ENCODE results near the gene DHRS13.
A peak's percentile ranks its signal among the peaks of the same experiment; 100 is the strongest.

DHRS13 gene

GRCh38 chr17:28950017-28950751, 47.3 kb upstream of the DHRS13 start:
- H4K8ac ChIP-seq (ENCODE audit: low read depth, low read length), result no peak overlapping the region
- peak overlapping the region; percentile 97 for H3K56ac ChIP-seq (ENCODE audit: low read length)
- peaks cover 58% of the 10 kb centered on the region for H3K79me2 ChIP-seq (ENCODE audit: control insufficient read depth, insufficient read depth, low read length)
- peak overlapping the region; percentile 96 for H3K18ac ChIP-seq (ENCODE audit: low read length)
- peak; percentile 78 for DNase-seq
- H3K27ac ChIP-seq (ENCODE audit: low read depth, low read length), result peak overlapping the region; percentile 94
- H2AK5ac ChIP-seq (ENCODE audit: low read length), result peak overlapping the region; percentile 55
- peak overlapping the region; percentile 91 for H3K4me3 ChIP-seq (ENCODE audit: low read length)
- H3K79me1 ChIP-seq (ENCODE audit: low read length), result peaks cover under 1% of the 10 kb centered on the region
- H3K23ac ChIP-seq (ENCODE audit: low read length), result peak overlapping the region; percentile 95
- no peak overlapping the region for H2BK15ac ChIP-seq (replicated peaks; ENCODE audit: low read depth)
- H3K4me1 ChIP-seq (ENCODE audit: control insufficient read depth, low read depth, low read length), result peaks cover 2% of the 10 kb centered on the region
- H3K9ac ChIP-seq (ENCODE audit: low read length), result peak overlapping the region; percentile 96
- peak overlapping the region; percentile 98 for H3K4ac ChIP-seq (ENCODE audit: low read depth, low read length)
- H3K36me3 ChIP-seq (ENCODE audit: control insufficient read depth, insufficient read depth, low read length), result no peaks in the 10 kb centered on the region
- WGBS (ENCODE audit: extremely low coverage, insufficient coverage, low lambda C conversion rate), result no CpG with 5 or more reads among the region's 43 CpGs
- H4K5ac ChIP-seq (ENCODE audit: low read length), result no peak overlapping the region
- peak overlapping the region; percentile 68 for H3K4me2 ChIP-seq (ENCODE audit: low read length)
- H3K27me3 ChIP-seq (ENCODE audit: insufficient read depth, low read length, poor library complexity), result no peaks in the 10 kb centered on the region
- H2BK120ac ChIP-seq (ENCODE audit: low read depth, low read length), result peak overlapping the region; percentile 19
- H2BK5ac ChIP-seq (ENCODE audit: low read length), result peak overlapping the region; percentile 68

- Histone ChIP-seq H3K23ac (ENCODE audit: low read length) (peak overlapping the region; percentile 1), H4K8ac (ENCODE audit: low read depth, low read length) (peak overlapping the region; percentile 78), H3K4me3 (ENCODE audit: low read length) (peak overlapping the region; percentile 91), H3K4me2 (ENCODE audit: low read length) (peak overlapping the region; percentile 68), H3K27me3 (ENCODE audit: insufficient read depth, low read length, poor library complexity) (no peaks in the 10 kb centered on the region), H2BK15ac (replicated peaks; ENCODE audit: low read depth) (no peak overlapping the region), H3K79me1 (ENCODE audit: low read length) (peaks cover 1% of the 10 kb centered on the region), H2BK5ac (ENCODE audit: low read length) (peak overlapping the region; percentile 68), H3K56ac (ENCODE audit: low read length) (peak overlapping the region; percentile 97), H3K18ac (ENCODE audit: low read length) (peak overlapping the region; percentile 96), H3K9ac (ENCODE audit: low read length) (peak overlapping the region; percentile 96), H4K5ac (ENCODE audit: low read length) (no peak overlapping the region), H2BK120ac (ENCODE audit: low read depth, low read length) (no peak overlapping the region), H3K4me1 (ENCODE audit: control insufficient read depth, low read depth, low read length) (peaks cover 2% of the 10 kb centered on the region), H2AK5ac (ENCODE audit: low read length) (no peak overlapping the region), H3K27ac (ENCODE audit: low read depth, low read length) (peak overlapping the region; percentile 94), H3K4ac (ENCODE audit: low read depth, low read length) (peak overlapping the region; percentile 25), H3K36me3 (ENCODE audit: control insufficient read depth, insufficient read depth, low read length) (no peaks in the 10 kb centered on the region), H3K79me2 (ENCODE audit: control insufficient read depth, insufficient read depth, low read length) (peaks cover 65% of the 10 kb centered on the region)
- WGBS (ENCODE audit: extremely low coverage, insufficient coverage, low lambda C conversion rate), result no CpG with 5 or more reads among the region's 61 CpGs
- peak; percentile 83 for DNase-seq
Observed at GRCh38 chr17:28949185-28950016, 46.5 kb upstream of the DHRS13 start.

- Histone ChIP-seq H3K27me3 (ENCODE audit: insufficient read depth, low read length, poor library complexity) (no peaks in the 10 kb centered on the region), H3K36me3 (ENCODE audit: control insufficient read depth, insufficient read depth, low read length) (no peaks in the 10 kb centered on the region), H3K4ac (ENCODE audit: low read depth, low read length) (peak overlapping the region; percentile 25), H2AK5ac (ENCODE audit: low read length) (no peak overlapping the region), H3K27ac (ENCODE audit: low read depth, low read length) (peak overlapping the region; percentile 94), H3K18ac (ENCODE audit: low read length) (peak overlapping the region; percentile 96), H2BK120ac (ENCODE audit: low read depth, low read length) (no peak overlapping the region), H3K9ac (ENCODE audit: low read length) (peak overlapping the region; percentile 96), H2BK5ac (ENCODE audit: low read length) (peak overlapping the region; percentile 29), H4K5ac (ENCODE audit: low read length) (no peak overlapping the region), H3K4me1 (ENCODE audit: control insufficient read depth, low read depth, low read length) (peaks cover 2% of the 10 kb centered on the region), H3K79me2 (ENCODE audit: control insufficient read depth, insufficient read depth, low read length) (peaks cover 69% of the 10 kb centered on the region), H3K56ac (ENCODE audit: low read length) (peak overlapping the region; percentile 97), H2BK15ac (replicated peaks; ENCODE audit: low read depth) (no peak overlapping the region), H4K8ac (ENCODE audit: low read depth, low read length) (peak overlapping the region; percentile 78), H3K79me1 (ENCODE audit: low read length) (peaks cover 1% of the 10 kb centered on the region), H3K4me3 (ENCODE audit: low read length) (peak overlapping the region; percentile 91), H3K4me2 (ENCODE audit: low read length) (peak overlapping the region; percentile 44), H3K23ac (ENCODE audit: low read length) (peak overlapping the region; percentile 1)
- no CpG with 5 or more reads among the region's 15 CpGs for WGBS (ENCODE audit: extremely low coverage, insufficient coverage, low lambda C conversion rate)
- peak; percentile 81 for DNase-seq
Observed at GRCh38 chr17:28948873-28949184, 46.0 kb upstream of the DHRS13 start.

GRCh38 chr17:28948342-28948741, 45.5 kb upstream of the DHRS13 start:
- H3K27ac ChIP-seq (ENCODE audit: low read depth, low read length), result peak overlapping the region; percentile 94
- no peak overlapping the region for H4K8ac ChIP-seq (ENCODE audit: low read depth, low read length)
- no peaks in the 10 kb centered on the region for H3K27me3 ChIP-seq (ENCODE audit: insufficient read depth, low read length, poor library complexity)
- H2BK120ac ChIP-seq (ENCODE audit: low read depth, low read length), result no peak overlapping the region
- H3K4ac ChIP-seq (ENCODE audit: low read depth, low read length), result no peak overlapping the region
- no peak overlapping the region for H2AK5ac ChIP-seq (ENCODE audit: low read length)
- H3K79me2 ChIP-seq (ENCODE audit: control insufficient read depth, insufficient read depth, low read length), result peaks cover 74% of the 10 kb centered on the region
- peaks cover 1% of the 10 kb centered on the region for H3K79me1 ChIP-seq (ENCODE audit: low read length)
- H3K36me3 ChIP-seq (ENCODE audit: control insufficient read depth, insufficient read depth, low read length), result no peaks in the 10 kb centered on the region
- no peak overlapping the region for H3K23ac ChIP-seq (ENCODE audit: low read length)
- H3K56ac ChIP-seq (ENCODE audit: low read length), result peak overlapping the region; percentile 97
- no CpG with 5 or more reads among the region's 4 CpGs for WGBS (ENCODE audit: extremely low coverage, insufficient coverage, low lambda C conversion rate)
- H4K5ac ChIP-seq (ENCODE audit: low read length), result no peak overlapping the region
- H3K4me2 ChIP-seq (ENCODE audit: low read length), result peak overlapping the region; percentile 44
- no peak overlapping the region for H2BK15ac ChIP-seq (replicated peaks; ENCODE audit: low read depth)
- peaks cover 2% of the 10 kb centered on the region for H3K4me1 ChIP-seq (ENCODE audit: control insufficient read depth, low read depth, low read length)
- no peak overlapping the region for H3K18ac ChIP-seq (ENCODE audit: low read length)
- peak overlapping the region; percentile 96 for H3K9ac ChIP-seq (ENCODE audit: low read length)
- no peak for DNase-seq
- H2BK5ac ChIP-seq (ENCODE audit: low read length), result no peak overlapping the region
- H3K4me3 ChIP-seq (ENCODE audit: low read length), result peak overlapping the region; percentile 91

GRCh38 chr17:28947639-28948038, 44.8 kb upstream of the DHRS13 start:
- no peak overlapping the region for H2BK120ac ChIP-seq (ENCODE audit: low read depth, low read length)
- H4K5ac ChIP-seq (ENCODE audit: low read length), result no peak overlapping the region
- H3K79me1 ChIP-seq (ENCODE audit: low read length), result peaks cover 1% of the 10 kb centered on the region
- H3K4me2 ChIP-seq (ENCODE audit: low read length), result no peak overlapping the region
- H2AK5ac ChIP-seq (ENCODE audit: low read length), result no peak overlapping the region
- no peak overlapping the region for H3K18ac ChIP-seq (ENCODE audit: low read length)
- H2BK5ac ChIP-seq (ENCODE audit: low read length), result no peak overlapping the region
- no peak overlapping the region for H2BK15ac ChIP-seq (replicated peaks; ENCODE audit: low read depth)
- no peak overlapping the region for H3K23ac ChIP-seq (ENCODE audit: low read length)
- H3K56ac ChIP-seq (ENCODE audit: low read length), result no peak overlapping the region
- no peak overlapping the region for H3K9ac ChIP-seq (ENCODE audit: low read length)
- H3K36me3 ChIP-seq (ENCODE audit: control insufficient read depth, insufficient read depth, low read length), result no peaks in the 10 kb centered on the region
- H4K8ac ChIP-seq (ENCODE audit: low read depth, low read length), result no peak overlapping the region
- peaks cover 78% of the 10 kb centered on the region for H3K79me2 ChIP-seq (ENCODE audit: control insufficient read depth, insufficient read depth, low read length)
- H3K27ac ChIP-seq (ENCODE audit: low read depth, low read length), result no peak overlapping the region
- no peak overlapping the region for H3K4me3 ChIP-seq (ENCODE audit: low read length)
- no peak for DNase-seq
- H3K4me1 ChIP-seq (ENCODE audit: control insufficient read depth, low read depth, low read length), result peaks cover 2% of the 10 kb centered on the region
- H3K4ac ChIP-seq (ENCODE audit: low read depth, low read length), result no peak overlapping the region
- WGBS (ENCODE audit: extremely low coverage, insufficient coverage, low lambda C conversion rate), result no CpG with 5 or more reads among the region's 3 CpGs
- no peaks in the 10 kb centered on the region for H3K27me3 ChIP-seq (ENCODE audit: insufficient read depth, low read length, poor library complexity)
